ENCODE results near the gene RNF144A.

- TF ChIP-seq CTCF (IDR thresholded peaks at IDR 0.05; ENCODE audit: poor library complexity) (no peak), EZH2 (IDR thresholded peaks at IDR 0.05; ENCODE audit: borderline replicate concordance) (no peak)
Measured at GRCh38 chr2:7061921-7062320, 144.7 kb downstream of the RNF144A start.
